Heart left ventricle (tissue), 13 donors: Measurements from ENCODE around the gene ACTR3C.

Source experiments
- CTCF ChIP-seq, 12 donors: fragments of 200-600 bp; sonication (generic) in 4 of 12; IDR thresholded peaks; one replicate each; pipeline versions ENCODE4 v1.5.0 to v1.8.0; 2018 to 2022; ENCODE audit warnings: antibody characterized with exemption in 12 of 12, mild to moderate bottlenecking in 5 of 12
- POLR2A ChIP-seq, 2 donors: fragments of 450-650 bp; IDR thresholded peaks; one replicate each; pipeline ENCODE4 v1.6.1; 2017; ENCODE audit warnings: antibody characterized with exemption in 2 of 2, mild to moderate bottlenecking in 2 of 2, moderate library complexity in 2 of 2
- donor health status: ischemic (EF 13 %, LVEDD 7.1; RV severe dilation, severe dysfunction).
- donor health status: DM: no; HTN: yes; CAD: no.
- donor health status: DM: no; HTN: no; CAD: no.
- donor health status: ischemic (EF 25% LVEDD 6.9; RV normal size, moderate dysfunction).
- donor health status: ischemic (EF 25% LVEDD 5.7; RV mildly dilated, moderate dysfunction).
- donor health status: ischemic (EF 35%, LVEDD 5.7; RV mildly dilated, moderate dysfunction).
- donor health status: nonischemic (EF 11% LVEDD 7.7; RV severe dilation, severe dysfunction).
- donor health status: DM: yes; HTN: yes; CAD: no.
- donor health status: PGD.
- donor health status: ischemic (EF 29% LVEDD 5.4; RV normal size, mild dysfunction).
- donor health status: nonischemic (EF 23%, LVEDD 6.1; RV moderate dilation, normal function).

- TF ChIP-seq POLR2A (IDR thresholded peaks at IDR 0.05) (no peak), CTCF (IDR thresholded peaks at IDR 0.05) (no peak)
These were observed 48.0 kb upstream of the ACTR3C start for GRCh38 chr7:150371131-150371995.
